ENCODE results near the gene ROPN1L.

- TF ChIP-seq CTCF (IDR thresholded peaks at IDR 0.05) (no peak), ZFX (IDR thresholded peaks at IDR 0.05; ENCODE audit: borderline replicate concordance) (no peak)
These were observed 7.3 kb upstream of the ROPN1L start for GRCh38 chr5:10434392-10434791.

Measured in 22Rv1 (cell line).